Psoas muscle (tissue), 8 donors: Measurements from ENCODE around the gene MRPL57. TPM values are rescaled to one million over a fixed set of nuclear protein-coding genes. Genes with fewer than 3 reads are reported as not detected.
"Not testable (repeated sequence)": the region's sequence is repeated elsewhere in the genome, so short reads cannot be mapped to it uniquely, and the experiment has no call there.

Source experiments
- ATAC-seq, 4 donors: fragments of 200-7000 bp; cut with Tn5 transposase; one replicate each; pipeline ENCODE4 v1.9.1; 2020; ENCODE audit warnings: moderate library complexity in 3 of 4, mild to moderate bottlenecking in 2 of 4
- DNase-seq, 2 donors: peaks; one replicate each; pipeline ENCODE4 v3.0.0-alpha.2; 2020
- H3K27ac ChIP-seq: fragments of 200-600 bp; one replicate; pipeline ENCODE4 v1.8.0; 2022
- H3K27me3 ChIP-seq, 3 donors: fragments of 200-600 bp in 1 of 3; one replicate each; pipeline versions ENCODE4 v1.6.1 to v1.8.0; 2013 to 2022; ENCODE audit warnings: low read length in 2 of 3, mild to moderate bottlenecking in 2 of 3, moderate library complexity in 1 of 3; ENCODE audit not compliant: insufficient read depth in 3 of 3
- H3K36me3 ChIP-seq, 2 donors: fragments of 200-600 bp in 1 of 2; one replicate each; pipeline versions ENCODE4 v1.6.1 to v1.8.0; 2013 to 2022; ENCODE audit warnings: low read depth in 1 of 2, mild to moderate bottlenecking in 1 of 2, moderate library complexity in 1 of 2; ENCODE audit not compliant: insufficient read depth in 1 of 2
- H3K4me1 ChIP-seq: fragments of 200-600 bp; one replicate; pipeline ENCODE4 v1.8.0; 2022
- H3K4me3 ChIP-seq: fragments of 200-600 bp; one replicate; pipeline ENCODE4 v1.8.0; 2022; ENCODE audit warnings: mild to moderate bottlenecking
- H3K9me3 ChIP-seq: fragments of 200-600 bp; one replicate; pipeline ENCODE4 v1.8.0; 2022
- CTCF ChIP-seq: fragments of 200-600 bp; IDR thresholded peaks from one replicate; pipeline ENCODE4 v1.8.0; 2022; ENCODE audit warnings: antibody characterized with exemption
- WGBS, 3 donors: extraction: QIAGEN DNeasy Blood & Tissue Kit; methylation state at CpG; one replicate each; pipeline versions ENCODE4 v1.1.6 to v1.1.7; 2013; 5-methylcytosine and 5-hydroxymethylcytosine counted together
- intact Hi-C, 2 donors: fragments of 100-400 bp; cut with DNase I; formaldehyde crosslinking; loops; one replicate each; pipeline versions ENCODE4 v1.11.0 to v1.14.2; 2022
- polyA plus RNA-seq, 3 donors: library from polyadenylated mRNA; stranded (reverse); fragments of 200-250 nt; gene quantifications; one replicate each; pipeline ENCODE4 v1.2.3, GENCODE V29; 2013
- total RNA-seq, 4 donors: library from RNA; stranded (reverse); fragmentation: NEBNext Ultra II Directional in 2 of 4; extraction: Animal tissue kit (Norgen Biotek cat#: 25700) in 2 of 4; gene quantifications; one replicate each; pipeline versions ENCODE4 v1.2.1 to v1.2.4, GENCODE V29; 2021 to 2023
- donor health status: healthy with polysubstance abuse.
- donor health status: DM: no; HTN: no; CAD: no; lungs with moderate emphysema.
- donor health status: Bipolar disorder and iron deficiency.
- donor health status: healthy.
- donor health status: DM: yes; HTN: yes; CAD: no.
- donor health status: DM: no; HTN: no; CAD: no.
- donor health status: DM: no; HTN: no; CAD: no.
- donor health status: DM: yes; HTN: yes; CAD: no.

MRPL57 gene
- total and polyA plus RNA-seq, 7 donors, result 17.6 to 30.7 (median 23.2) TPM

DNA sequence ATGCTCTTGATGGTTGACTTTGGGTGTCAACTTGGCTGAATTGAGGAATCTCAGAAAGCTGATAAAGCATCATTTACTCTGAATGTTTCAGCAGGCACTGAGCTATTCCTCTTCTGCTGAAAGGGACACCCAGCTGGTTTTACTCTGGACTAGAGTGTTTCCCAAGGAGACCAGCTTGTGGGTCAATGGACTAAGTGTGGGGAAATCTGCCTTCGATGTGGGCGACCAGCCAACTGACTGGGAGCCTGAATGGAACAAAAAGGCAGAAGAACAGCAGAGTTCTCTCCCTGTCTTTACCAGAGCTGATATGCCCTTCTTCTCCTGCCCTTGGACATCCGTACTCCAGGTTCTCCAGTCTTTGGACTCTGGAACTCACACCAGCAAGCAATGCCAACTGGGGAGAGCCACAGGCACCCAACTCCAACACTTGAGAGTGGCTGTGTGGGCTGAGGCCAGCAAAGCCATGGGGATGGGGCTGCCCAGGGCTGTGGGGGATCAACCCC lies 32.2 kb downstream of the MRPL57 start:
- H3K27ac ChIP-seq, result no peak overlapping the region
- intact Hi-C loops, result no loop called here
- H3K4me3 ChIP-seq, result no peak overlapping the region
- no peaks in the 10 kb centered on the region for H3K4me1 ChIP-seq
- WGBS, 3 donors, result 87 to 90% (median 90%) methylated on average over 3 of the region's 3 CpGs
- peaks cover 0 to 7% (median 0%) of the 10 kb centered on the region in 3 donors for H3K27me3 ChIP-seq
- H3K36me3 ChIP-seq, result no peaks in the 10 kb centered on the region
- H3K9me3 ChIP-seq, result no peaks in the 10 kb centered on the region
- TF ChIP-seq CTCF, result no peak
- ATAC-seq (no peak), DNase-seq (no peak)

- no peaks in the 10 kb centered on the region for H3K36me3 ChIP-seq
- intact Hi-C loops, result no loop called here
- no peaks in the 10 kb centered on the region for H3K9me3 ChIP-seq
- 81 to 85% (median 85%) methylated on average over 7 of the region's 7 CpGs for WGBS, 3 donors
- H3K4me1 ChIP-seq, result no peaks in the 10 kb centered on the region
- no peak overlapping the region for H3K4me3 ChIP-seq
- DNase-seq (no peak), ATAC-seq (no peak)
- peaks cover 0 to 13% (median 0%) of the 10 kb centered on the region in 3 donors for H3K27me3 ChIP-seq
- H3K27ac ChIP-seq, result no peak overlapping the region
- no peak for TF ChIP-seq CTCF
Observed at GRCh38 chr13:21212138-21212775, 35.8 kb downstream of the MRPL57 start.

DNA sequence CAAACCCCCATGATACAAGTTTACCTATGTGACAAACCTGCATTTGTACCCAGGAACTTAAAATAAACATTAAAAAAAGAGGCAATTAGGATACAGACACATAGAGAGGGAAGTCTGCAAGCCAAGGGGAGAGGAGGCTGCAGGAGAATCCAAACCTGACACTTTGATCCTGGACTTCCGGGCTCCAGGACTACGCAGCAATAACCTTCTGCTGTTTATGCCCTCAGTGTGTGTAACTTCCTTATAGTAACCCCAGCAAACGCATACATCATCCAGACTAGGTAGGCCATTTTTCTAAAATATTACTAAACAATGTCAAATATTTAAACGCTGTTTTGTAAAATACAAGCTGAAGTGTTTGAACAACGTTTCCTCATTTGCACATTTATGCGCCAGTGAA lies 39.0 kb downstream of the MRPL57 start:
- intact Hi-C loops, DNase-seq, H3K9me3 ChIP-seq, H3K4me3 ChIP-seq, ATAC-seq, H3K27ac ChIP-seq, H3K4me1 ChIP-seq, H3K36me3 ChIP-seq: not testable (repeated sequence)
- H3K27me3 ChIP-seq, result peaks cover 0 to 13% (median 0%) of the 10 kb centered on the region in 3 donors
- 79 to 90% (median 86%) methylated on average over 6 of the region's 6 CpGs for whole genome bisulfite sequencing, 3 donors

- Histone ChIP-seq H3K27ac (no peak overlapping the region), H3K9me3 (peaks cover 5% of the 10 kb centered on the region), H3K4me1 (no peaks in the 10 kb centered on the region), H3K27me3 (peaks cover 0 to 13% (median 0%) of the 10 kb centered on the region in 3 donors), H3K4me3 (no peak overlapping the region), H3K36me3 (no peaks in the 10 kb centered on the region)
- intact Hi-C loops, result no loop called here
- 19 to 22% (median 21%) methylated on average over 13 of the region's 13 CpGs for WGBS, 3 donors
- DNase-seq (no peak), ATAC-seq (no peak)
- no peak for TF ChIP-seq CTCF
Observed at GRCh38 chr13:21216332-21216731, 39.9 kb downstream of the MRPL57 start.

DNA sequence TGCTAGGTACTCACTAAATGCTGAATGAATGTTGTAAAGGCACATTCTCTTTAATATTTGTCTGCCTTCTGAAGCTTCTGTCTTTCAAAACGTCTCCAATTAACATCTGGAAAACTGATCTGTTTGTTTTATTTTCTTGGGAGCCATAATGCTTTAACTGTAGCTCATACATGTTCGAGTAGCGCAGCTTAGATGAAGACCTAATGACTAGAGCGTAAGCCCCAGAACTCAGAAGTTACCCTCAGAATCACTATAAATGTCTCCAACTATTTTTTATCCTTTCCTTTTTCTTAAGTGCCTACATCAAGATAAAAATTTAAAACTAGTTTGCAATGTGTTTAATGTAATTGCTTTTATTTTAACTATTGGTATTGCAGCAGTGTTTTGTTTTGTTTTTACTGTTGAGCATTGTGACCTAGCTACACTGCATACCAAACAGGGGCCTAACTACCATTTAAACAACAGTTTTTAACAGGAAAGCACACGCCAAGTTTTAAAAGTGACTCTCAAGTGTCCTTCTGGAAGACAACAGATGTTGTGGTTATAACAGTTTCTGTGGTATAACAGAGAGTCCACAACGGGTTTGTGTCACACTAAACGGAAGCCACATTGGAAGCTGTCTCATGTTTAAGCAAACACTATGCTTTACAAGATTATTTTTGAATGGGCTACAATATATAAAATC lies 42.0 kb downstream of the MRPL57 start:
- H3K4me3 ChIP-seq, result no peak overlapping the region
- intact Hi-C loops, result no loop called here
- no peaks in the 10 kb centered on the region for H3K36me3 ChIP-seq
- no peak overlapping the region for H3K27ac ChIP-seq
- H3K27me3 ChIP-seq, result peaks cover 0 to 9% (median 0%) of the 10 kb centered on the region in 3 donors
- no peak for TF ChIP-seq CTCF
- no peak for DNase-seq
- no peaks in the 10 kb centered on the region for H3K4me1 ChIP-seq
- WGBS, 3 donors, result 46 to 57% (median 50%) methylated on average over 7 of the region's 7 CpGs
- ATAC-seq, result no peak
- peaks cover 6% of the 10 kb centered on the region for H3K9me3 ChIP-seq
